Panc1 (cell line): ENCODE measurements around the gene DACH2. TPM values are rescaled to one million over a fixed set of nuclear protein-coding genes. Genes with fewer than 3 reads are reported as not detected.

Source experiments
- ATAC-seq: fragments of 200-7000 bp; cut with Tn5 transposase; 2 replicates; pipeline ENCODE4 v1.9.1; 2020; ENCODE audit warnings: mild to moderate bottlenecking, moderate library complexity
- BruUV-seq: library from RNA; stranded (reverse); fragments of 400-500 nt; replicated peaks from 2 replicates; lab custom pipeline; 2021; lab: Mats Ljungman, UMichigan
- CTCF ChIA-PET: fragments of 300-600 bp; sonication (Branson Sonifier 250); formaldehyde crosslinking; loops from one replicate; lab custom pipeline; 2022; ENCODE audit warnings: antibody characterized with exemption; lab: Charles Lee
- POLR2A ChIA-PET: fragments of 300-600 bp; sonication (Branson Sonifier 250); formaldehyde crosslinking; loops from one replicate; lab custom pipeline; 2022; ENCODE audit warnings: antibody characterized with exemption; lab: Charles Lee
- DNase-seq: peaks from one replicate; pipeline ENCODE4 v3.0.0-alpha.2; 2010; ENCODE audit warnings: low read depth, low spot score
- H3K27ac ChIP-seq: 2 replicates; pipeline ENCODE4 v1.5.1; 2011; ENCODE audit warnings: mild to moderate bottlenecking, low read length, inconsistent platforms
- H3K27me3 ChIP-seq: fragments of 200-500 bp; sonication (Bioruptor generic); 2 replicates; pipeline ENCODE4 v1.6.0; 2014; ENCODE audit warnings: low read length, inconsistent platforms; ENCODE audit not compliant: control insufficient read depth, insufficient read depth
- H3K36me3 ChIP-seq: fragments of 200-500 bp; sonication (Bioruptor generic); 2 replicates; pipeline ENCODE4 v1.5.1; 2014; ENCODE audit warnings: inconsistent platforms, mild to moderate bottlenecking, low read length, moderate library complexity; ENCODE audit not compliant: control insufficient read depth, insufficient read depth
- H3K4me1 ChIP-seq: 2 replicates; pipeline ENCODE4 v1.5.1; 2011; ENCODE audit warnings: inconsistent platforms, mild to moderate bottlenecking, low read length, moderate library complexity; ENCODE audit not compliant: control insufficient read depth, insufficient read depth
- H3K4me3 ChIP-seq, 2 experiments: 2 replicates each; pipeline ENCODE4 v1.5.1; 2011 to 2012; ENCODE audit warnings: low read depth in 2 of 2, low read length in 2 of 2, mild to moderate bottlenecking in 2 of 2, inconsistent platforms in 1 of 2, moderate library complexity in 1 of 2
- H3K9me3 ChIP-seq: fragments of 200-500 bp; sonication (Bioruptor generic); 2 replicates; pipeline ENCODE4 v1.5.1; 2014; ENCODE audit warnings: low read depth, mild to moderate bottlenecking, inconsistent platforms, low read length, moderate library complexity; ENCODE audit not compliant: control insufficient read depth, insufficient read depth
- POLR2AphosphoS5 ChIP-seq: IDR thresholded peaks from 2 replicates; pipeline ENCODE4 v1.6.1; 2012; ENCODE audit warnings: mild to moderate bottlenecking, low read depth, low read length, moderate library complexity
- SIN3A ChIP-seq: IDR thresholded peaks from 2 replicates; pipeline ENCODE4 v1.6.1; 2012; ENCODE audit warnings: low read depth, mild to moderate bottlenecking, low read length, moderate library complexity, borderline replicate concordance; ENCODE audit not compliant: insufficient read depth
- TCF7L2 ChIP-seq: IDR thresholded peaks from 2 replicates; pipeline ENCODE4 v1.6.1; 2011; ENCODE audit warnings: mild to moderate bottlenecking, low read depth, low read length, inconsistent platforms
- in situ Hi-C: cut with HindIII; loops from 2 replicates; pipeline ENCODE4 v1.10.0; 2016; ENCODE audit warnings: low sequenced_read_pairs, low pct_unique_long_range_greater_than_20kb
- intact Hi-C: fragments of 100-400 bp; cut with micrococcal nuclease; formaldehyde crosslinking; loops from one replicate; pipeline ENCODE4 v1.10.0; 2022; ENCODE audit not compliant: unreplicated experiment
- total RNA-seq: library from RNA; stranded (reverse); gene quantifications from one replicate; pipeline ENCODE4 v1.2.1, GENCODE V29; 2021; ENCODE audit not compliant: unreplicated experiment
- TF ChIP-seq, protein P1 (sequence below), 2 experiments: IDR thresholded peaks; 2 replicates each; pipeline ENCODE4 v1.6.1; 2011 to 2012; ENCODE audit warnings: low read depth in 2 of 2, control low read depth in 1 of 2, low read length in 1 of 2, mild to moderate bottlenecking in 1 of 2, moderate library complexity in 1 of 2; ENCODE audit not compliant: insufficient read depth in 1 of 2
- TF ChIP-seq, protein P2 (sequence below): fragments of 450-650 bp; IDR thresholded peaks from 2 replicates; pipeline ENCODE4 v1.5.1; 2017; ENCODE audit warnings: mild to moderate bottlenecking

DACH2 gene
- total RNA-seq, 1 experiment from 2014 or later = 0.18 TPM

GRCh38 chrX:86210772-86211171 lies 62.5 kb downstream of the DACH2 start:
- Histone ChIP-seq H3K9me3 (no peaks in the 10 kb centered on the region), H3K27ac (no peak overlapping the region), H3K4me1 (no peaks in the 10 kb centered on the region), H3K36me3 (no peaks in the 10 kb centered on the region), H3K27me3 (no peaks in the 10 kb centered on the region), H3K4me3 (no peak overlapping the region)
- TF ChIP-seq POLR2AphosphoS5 = no peak
- TF ChIP-seq, protein P1, sequence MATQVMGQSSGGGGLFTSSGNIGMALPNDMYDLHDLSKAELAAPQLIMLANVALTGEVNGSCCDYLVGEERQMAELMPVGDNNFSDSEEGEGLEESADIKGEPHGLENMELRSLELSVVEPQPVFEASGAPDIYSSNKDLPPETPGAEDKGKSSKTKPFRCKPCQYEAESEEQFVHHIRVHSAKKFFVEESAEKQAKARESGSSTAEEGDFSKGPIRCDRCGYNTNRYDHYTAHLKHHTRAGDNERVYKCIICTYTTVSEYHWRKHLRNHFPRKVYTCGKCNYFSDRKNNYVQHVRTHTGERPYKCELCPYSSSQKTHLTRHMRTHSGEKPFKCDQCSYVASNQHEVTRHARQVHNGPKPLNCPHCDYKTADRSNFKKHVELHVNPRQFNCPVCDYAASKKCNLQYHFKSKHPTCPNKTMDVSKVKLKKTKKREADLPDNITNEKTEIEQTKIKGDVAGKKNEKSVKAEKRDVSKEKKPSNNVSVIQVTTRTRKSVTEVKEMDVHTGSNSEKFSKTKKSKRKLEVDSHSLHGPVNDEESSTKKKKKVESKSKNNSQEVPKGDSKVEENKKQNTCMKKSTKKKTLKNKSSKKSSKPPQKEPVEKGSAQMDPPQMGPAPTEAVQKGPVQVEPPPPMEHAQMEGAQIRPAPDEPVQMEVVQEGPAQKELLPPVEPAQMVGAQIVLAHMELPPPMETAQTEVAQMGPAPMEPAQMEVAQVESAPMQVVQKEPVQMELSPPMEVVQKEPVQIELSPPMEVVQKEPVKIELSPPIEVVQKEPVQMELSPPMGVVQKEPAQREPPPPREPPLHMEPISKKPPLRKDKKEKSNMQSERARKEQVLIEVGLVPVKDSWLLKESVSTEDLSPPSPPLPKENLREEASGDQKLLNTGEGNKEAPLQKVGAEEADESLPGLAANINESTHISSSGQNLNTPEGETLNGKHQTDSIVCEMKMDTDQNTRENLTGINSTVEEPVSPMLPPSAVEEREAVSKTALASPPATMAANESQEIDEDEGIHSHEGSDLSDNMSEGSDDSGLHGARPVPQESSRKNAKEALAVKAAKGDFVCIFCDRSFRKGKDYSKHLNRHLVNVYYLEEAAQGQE (IDR thresholded peaks at IDR 0.05; ENCODE audit: insufficient read depth in 1 of 2, low read depth in 2 of 2, low read length in 1 of 2) = no peak
- TF ChIP-seq, protein P2, sequence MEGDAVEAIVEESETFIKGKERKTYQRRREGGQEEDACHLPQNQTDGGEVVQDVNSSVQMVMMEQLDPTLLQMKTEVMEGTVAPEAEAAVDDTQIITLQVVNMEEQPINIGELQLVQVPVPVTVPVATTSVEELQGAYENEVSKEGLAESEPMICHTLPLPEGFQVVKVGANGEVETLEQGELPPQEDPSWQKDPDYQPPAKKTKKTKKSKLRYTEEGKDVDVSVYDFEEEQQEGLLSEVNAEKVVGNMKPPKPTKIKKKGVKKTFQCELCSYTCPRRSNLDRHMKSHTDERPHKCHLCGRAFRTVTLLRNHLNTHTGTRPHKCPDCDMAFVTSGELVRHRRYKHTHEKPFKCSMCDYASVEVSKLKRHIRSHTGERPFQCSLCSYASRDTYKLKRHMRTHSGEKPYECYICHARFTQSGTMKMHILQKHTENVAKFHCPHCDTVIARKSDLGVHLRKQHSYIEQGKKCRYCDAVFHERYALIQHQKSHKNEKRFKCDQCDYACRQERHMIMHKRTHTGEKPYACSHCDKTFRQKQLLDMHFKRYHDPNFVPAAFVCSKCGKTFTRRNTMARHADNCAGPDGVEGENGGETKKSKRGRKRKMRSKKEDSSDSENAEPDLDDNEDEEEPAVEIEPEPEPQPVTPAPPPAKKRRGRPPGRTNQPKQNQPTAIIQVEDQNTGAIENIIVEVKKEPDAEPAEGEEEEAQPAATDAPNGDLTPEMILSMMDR = no peak
- no peak for TF ChIP-seq SIN3A
- TF ChIP-seq TCF7L2 = no peak
- in situ Hi-C loops = no loop called here
- BruUV-seq = no TSS peak
- ATAC-seq (no peak), DNase-seq (no peak)
- intact Hi-C loops = no loop called here
- POLR2A ChIA-PET = no interaction called here
- CTCF ChIA-PET = no interaction called here

GRCh38 chrX:86215260-86215659 lies 67.0 kb downstream of the DACH2 start:
- in situ Hi-C loops (no loop called here), intact Hi-C loops (no loop called here)
- POLR2A ChIA-PET = no interaction called here
- no peak overlapping the region for H3K27ac ChIP-seq
- DNase-seq = no peak
- no peak overlapping the region for H3K4me3 ChIP-seq
- no peaks in the 10 kb centered on the region for H3K36me3 ChIP-seq
- H3K27me3 ChIP-seq = no peaks in the 10 kb centered on the region
- H3K9me3 ChIP-seq = no peaks in the 10 kb centered on the region
- ATAC-seq = no peak
- CTCF ChIA-PET = no interaction called here
- no TSS peak for BruUV-seq
- TF ChIP-seq TCF7L2 (no peak), POLR2AphosphoS5 (no peak), SIN3A (no peak)
- TF ChIP-seq, protein P1 (IDR thresholded peaks at IDR 0.05; ENCODE audit: insufficient read depth in 1 of 2, low read depth in 2 of 2, low read length in 1 of 2) = no peak
- TF ChIP-seq, protein P2 = no peak
- no peaks in the 10 kb centered on the region for H3K4me1 ChIP-seq
